Lung (tissue), 12 donors: ENCODE results near the gene FBF1. TPM values are rescaled to one million over a fixed set of nuclear protein-coding genes. Genes with fewer than 3 reads are reported as not detected.

ENCODE experiments used
- ATAC-seq: fragments of 200-7000 bp; cut with Tn5 transposase; one replicate; pipeline ENCODE4 v1.9.1; 2020; ENCODE audit warnings: moderate number of reproducible peaks; ENCODE audit not compliant: insufficient read depth, low FRiP score
- DNase-seq, 3 donors: peaks; one replicate each; pipeline ENCODE4 v3.0.0-alpha.2; 2013 to 2017
- H3K27ac ChIP-seq, 2 donors: one replicate each; pipeline ENCODE4 v1.5.1; 2013; ENCODE audit warnings: mild to moderate bottlenecking in 2 of 2, moderate library complexity in 2 of 2, control low read depth in 1 of 2, inconsistent platforms in 1 of 2, low read depth in 1 of 2, low read length in 1 of 2
- H3K27me3 ChIP-seq, 3 donors: one replicate each; pipeline ENCODE4 v1.5.1; 2013; ENCODE audit warnings: low read length in 2 of 3; ENCODE audit not compliant: control insufficient read depth in 3 of 3, insufficient read depth in 3 of 3
- H3K36me3 ChIP-seq, 4 donors: one replicate each; pipeline ENCODE4 v1.5.1; 2013; ENCODE audit warnings: low read length in 4 of 4, mild to moderate bottlenecking in 1 of 4, moderate library complexity in 1 of 4; ENCODE audit not compliant: control insufficient read depth in 4 of 4, insufficient read depth in 4 of 4
- H3K4me1 ChIP-seq, 5 donors: one replicate each; pipeline ENCODE4 v1.5.1; 2013; ENCODE audit warnings: low read length in 5 of 5, mild to moderate bottlenecking in 2 of 5, moderate library complexity in 1 of 5; ENCODE audit not compliant: control insufficient read depth in 5 of 5, insufficient read depth in 5 of 5
- H3K4me3 ChIP-seq: one replicate; pipeline ENCODE4 v1.5.1; 2013; ENCODE audit warnings: mild to moderate bottlenecking, control low read depth, moderate library complexity
- H3K9ac ChIP-seq, 2 donors: one replicate each; pipeline ENCODE4 v1.5.1; 2013; ENCODE audit warnings: low read length in 2 of 2, control low read depth in 1 of 2; ENCODE audit not compliant: insufficient read depth in 1 of 2
- H3K9me3 ChIP-seq, 4 donors: one replicate each; pipeline ENCODE4 v1.5.1; 2013; ENCODE audit warnings: low read length in 3 of 4, mild to moderate bottlenecking in 1 of 4, moderate library complexity in 1 of 4; ENCODE audit not compliant: control insufficient read depth in 4 of 4, insufficient read depth in 3 of 4
- CTCF ChIP-seq: IDR thresholded peaks from 2 replicates; pipeline ENCODE4 v1.5.1; 2012; ENCODE audit warnings: mild to moderate bottlenecking; ENCODE audit errors: control extremely low read depth, extremely low read depth
- WGBS, 2 donors: extraction: QIAGEN DNeasy Blood & Tissue Kit; methylation state at CpG; one replicate each; pipeline ENCODE4 v1.1.7; 2013; 5-methylcytosine and 5-hydroxymethylcytosine counted together
- polyA plus RNA-seq, 2 donors: library from polyadenylated mRNA; stranded (reverse); fragments of 200-250 nt; gene quantifications; one replicate each; pipeline ENCODE4 v1.2.1, GENCODE V29; 2013
- total RNA-seq, 2 donors: library from RNA; depleted of rRNA in 1 of 2; stranded (reverse); fragments of >200 nt in 1 of 2; gene quantifications; one replicate each; pipeline ENCODE4 v1.2.1, GENCODE V29; 2014 to 2021
- donor health status: control.
- donor health status: control.
- donor health status: Bipolar disorder and iron deficiency.
- donor health status: healthy.
- donor health status: DM: yes; HTN: yes; CAD: no.

FBF1 gene
- total and polyA plus RNA-seq, 4 donors: 4.6 to 18.7 (median 13.1) TPM

- Histone ChIP-seq H3K4me3 (peak overlapping the region; percentile 38), H3K4me1 (peaks cover 0 to 51% (median 15%) of the 10 kb centered on the region in 5 donors), H3K27ac (peak overlapping the region; percentile 94 to 97), H3K27me3 (no peaks in the 10 kb centered on the region), H3K36me3 (peaks cover 0 to 3% (median 0%) of the 10 kb centered on the region in 4 donors), H3K9me3 (no peaks in the 10 kb centered on the region), H3K9ac (peak overlapping the region; percentile 75 to 98)
- ATAC-seq (no peak), DNase-seq (no peak)
- WGBS, 2 donors: 2 to 3% methylated on average over 19 of the region's 19 CpGs
- TF ChIP-seq CTCF: no peak
Measured at GRCh38 chr17:75979705-75980187, 38.9 kb upstream of the FBF1 start.

GRCh38 chr17:75978938-75979704, 38.3 kb upstream of the FBF1 start, which contains the start of the genes ACOX1 and TEN1:
Gene ACOX1, minus strand, starts transcription at chr17:75979166. Its CDS starts 93 bp downstream, at chr17:75979073.
Gene TEN1, plus strand, starts transcription at chr17:75979240. Its CDS starts 6,953 bp downstream, at chr17:75986193.
- Histone ChIP-seq H3K4me1 (peaks cover 0 to 47% (median 15%) of the 10 kb centered on the region in 5 donors), H3K36me3 (peaks cover 0 to 2% (median 0%) of the 10 kb centered on the region in 4 donors), H3K27ac (peak within 1 kb of the TSS; percentile 94 to 97), H3K9me3 (no peaks in the 10 kb centered on the region), H3K9ac (peak within 1 kb of the TSS; percentile 75 to 98), H3K27me3 (no peaks in the 10 kb centered on the region), H3K4me3 (peak within 1 kb of the TSS; percentile 90)
- TF ChIP-seq CTCF: no peak
- DNase-seq (peak; percentile 98 to 99 (median 99)), ATAC-seq (peak; percentile 95)
- 0 to 1% methylated on average over 59 to 72 of the region's 72 CpGs for WGBS, 2 donors

- Histone ChIP-seq H3K9ac (no peak overlapping the region), H3K4me3 (no peak overlapping the region)
- no peak for ATAC-seq
Measured at GRCh38 chr17:75976175-75976848, 35.5 kb upstream of the FBF1 start.

More at GRCh38 chr17:75976175-75976848, 35.5 kb upstream of the FBF1 start:
- H3K27me3 ChIP-seq: no peaks in the 10 kb centered on the region
- TF ChIP-seq CTCF: no peak
- WGBS, 2 donors: 46 to 69% methylated on average over 9 of the region's 9 CpGs
- peak overlapping the region in 1 of 2 donors; percentile 24 for H3K27ac ChIP-seq
- peaks cover 2 to 28% (median 8%) of the 10 kb centered on the region in 5 donors for H3K4me1 ChIP-seq
- no peak for DNase-seq
- H3K36me3 ChIP-seq: peaks cover 0 to 6% (median 4%) of the 10 kb centered on the region in 4 donors
- no peaks in the 10 kb centered on the region for H3K9me3 ChIP-seq
